Ishikawa (cell line): Measurements from ENCODE around the gene S100A10.

Experiments used
- CEBPB ChIP-seq: IDR thresholded peaks from 2 replicates; pipeline ENCODE4 v1.6.1; 2012
- CREB1 ChIP-seq: IDR thresholded peaks from 2 replicates; pipeline ENCODE4 v1.6.1; 2012; ENCODE audit warnings: low read depth
- EGR1 ChIP-seq: IDR thresholded peaks from 2 replicates; pipeline ENCODE4 v1.6.1; 2012
- EP300 ChIP-seq: IDR thresholded peaks from 2 replicates; pipeline ENCODE4 v1.6.1; 2012; ENCODE audit warnings: borderline replicate concordance
- FOXM1 ChIP-seq: IDR thresholded peaks from 2 replicates; pipeline ENCODE4 v1.6.1; 2012; ENCODE audit warnings: low read depth, borderline replicate concordance
- MAX ChIP-seq: IDR thresholded peaks from 2 replicates; pipeline ENCODE4 v1.6.1; 2012
- NFIC ChIP-seq: IDR thresholded peaks from 2 replicates; pipeline ENCODE4 v1.6.1; 2012
- RAD21 ChIP-seq: IDR thresholded peaks from 2 replicates; pipeline ENCODE4 v1.6.1; 2012; ENCODE audit warnings: low read depth
- TAF1 ChIP-seq: IDR thresholded peaks from 2 replicates; pipeline ENCODE4 v1.6.1; 2012; ENCODE audit warnings: low read depth, mild to moderate bottlenecking
- TCF12 ChIP-seq: IDR thresholded peaks from 2 replicates; pipeline ENCODE4 v1.6.1; 2012; ENCODE audit warnings: low read depth
- TEAD4 ChIP-seq: IDR thresholded peaks from 2 replicates; pipeline ENCODE4 v1.6.1; 2012
- USF1 ChIP-seq: IDR thresholded peaks from 2 replicates; pipeline ENCODE4 v1.6.1; 2012
- YY1 ChIP-seq: IDR thresholded peaks from 2 replicates; pipeline ENCODE4 v1.6.1; 2012; ENCODE audit warnings: low read depth
- ZBTB7A ChIP-seq: IDR thresholded peaks from 2 replicates; pipeline ENCODE4 v1.6.1; 2012; ENCODE audit warnings: low read depth
- TF ChIP-seq, protein P1 (sequence below): IDR thresholded peaks from 2 replicates; pipeline ENCODE4 v1.6.1; 2012; ENCODE audit warnings: low read depth, mild to moderate bottlenecking

The S100A10 gene

GRCh38 chr1:151990856-151991198, 2.8 kb downstream of the S100A10 start:
- TF ChIP-seq CEBPB (no peak), USF1 (no peak), TEAD4 (no peak), CREB1 (no peak), ZBTB7A (no peak), TCF12 (no peak), FOXM1 (no peak), RAD21 (no peak), YY1 (no peak), EP300 (peak; percentile 25; the same call in 1 of the 2 replicates), NFIC (peak; percentile 82), TAF1 (no peak), MAX (0 out of 2 replicates have a peak, but pooled peaks have one; percentile 14), EGR1 (no peak)
- TF ChIP-seq, protein P1, sequence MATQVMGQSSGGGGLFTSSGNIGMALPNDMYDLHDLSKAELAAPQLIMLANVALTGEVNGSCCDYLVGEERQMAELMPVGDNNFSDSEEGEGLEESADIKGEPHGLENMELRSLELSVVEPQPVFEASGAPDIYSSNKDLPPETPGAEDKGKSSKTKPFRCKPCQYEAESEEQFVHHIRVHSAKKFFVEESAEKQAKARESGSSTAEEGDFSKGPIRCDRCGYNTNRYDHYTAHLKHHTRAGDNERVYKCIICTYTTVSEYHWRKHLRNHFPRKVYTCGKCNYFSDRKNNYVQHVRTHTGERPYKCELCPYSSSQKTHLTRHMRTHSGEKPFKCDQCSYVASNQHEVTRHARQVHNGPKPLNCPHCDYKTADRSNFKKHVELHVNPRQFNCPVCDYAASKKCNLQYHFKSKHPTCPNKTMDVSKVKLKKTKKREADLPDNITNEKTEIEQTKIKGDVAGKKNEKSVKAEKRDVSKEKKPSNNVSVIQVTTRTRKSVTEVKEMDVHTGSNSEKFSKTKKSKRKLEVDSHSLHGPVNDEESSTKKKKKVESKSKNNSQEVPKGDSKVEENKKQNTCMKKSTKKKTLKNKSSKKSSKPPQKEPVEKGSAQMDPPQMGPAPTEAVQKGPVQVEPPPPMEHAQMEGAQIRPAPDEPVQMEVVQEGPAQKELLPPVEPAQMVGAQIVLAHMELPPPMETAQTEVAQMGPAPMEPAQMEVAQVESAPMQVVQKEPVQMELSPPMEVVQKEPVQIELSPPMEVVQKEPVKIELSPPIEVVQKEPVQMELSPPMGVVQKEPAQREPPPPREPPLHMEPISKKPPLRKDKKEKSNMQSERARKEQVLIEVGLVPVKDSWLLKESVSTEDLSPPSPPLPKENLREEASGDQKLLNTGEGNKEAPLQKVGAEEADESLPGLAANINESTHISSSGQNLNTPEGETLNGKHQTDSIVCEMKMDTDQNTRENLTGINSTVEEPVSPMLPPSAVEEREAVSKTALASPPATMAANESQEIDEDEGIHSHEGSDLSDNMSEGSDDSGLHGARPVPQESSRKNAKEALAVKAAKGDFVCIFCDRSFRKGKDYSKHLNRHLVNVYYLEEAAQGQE, result no peak

GRCh38 chr1:151990058-151990855, 3.4 kb downstream of the S100A10 start:
- TF ChIP-seq EP300 (peak; percentile 63; the same call in 1 of the 2 replicates), FOXM1 (no peak; the same call in 1 of the 2 replicates), MAX (peak; percentile 40; the same call in 1 of the 2 replicates), CEBPB (no peak), TEAD4 (peak; percentile 87), TCF12 (peak; percentile 51)
- TF ChIP-seq, protein P1, result peak; percentile 47; the same call in 1 of the 2 replicates

DNA sequence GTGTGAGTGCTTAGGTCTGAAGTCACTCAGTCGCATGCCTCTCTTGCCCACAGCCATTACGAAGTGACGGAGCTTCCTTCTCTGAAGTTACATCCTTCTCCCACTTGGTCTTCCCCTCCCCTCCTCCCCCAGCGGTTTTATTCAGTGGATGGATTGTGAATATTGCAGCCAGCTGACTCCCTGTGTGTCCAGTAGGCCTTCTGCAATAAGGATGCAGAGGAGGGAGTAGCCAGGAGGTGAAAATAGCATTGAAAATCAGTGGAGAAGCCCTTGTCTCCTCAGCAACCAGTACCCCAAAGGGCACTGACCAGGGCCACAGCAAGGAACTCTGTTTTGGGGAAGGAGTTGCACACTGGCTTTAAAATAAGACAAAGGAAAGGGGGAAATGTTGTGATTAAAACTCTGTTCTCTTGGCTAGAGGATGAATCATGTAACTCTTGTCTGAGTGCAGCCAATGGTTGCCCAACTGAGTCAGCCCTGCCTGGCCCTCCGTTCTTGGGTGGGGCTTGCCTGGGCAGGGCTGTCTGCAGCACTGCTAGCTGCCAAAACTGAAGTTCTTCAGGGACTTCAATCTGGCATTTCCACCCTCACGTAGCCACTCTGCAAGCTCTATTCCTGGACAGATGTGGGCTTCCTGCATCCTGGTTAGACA, 4.3 kb downstream of the S100A10 start:
- TF ChIP-seq CEBPB (peak; percentile 39; the same call in 1 of the 2 replicates), MAX (no peak), TAF1 (no peak), YY1 (no peak), EGR1 (no peak), RAD21 (no peak), TCF12 (no peak; the same call in 1 of the 2 replicates), EP300 (peak; percentile 54; the same call in 1 of the 2 replicates), USF1 (no peak), CREB1 (no peak), FOXM1 (peak; percentile 29; the same call in 1 of the 2 replicates), TEAD4 (0 out of 2 replicates have a peak, but pooled peaks have one; percentile 8), ZBTB7A (no peak), NFIC (no peak)
- TF ChIP-seq, protein P1, result no peak
